H9 (cell line): ENCODE results near the gene CHCHD10. TPM values are rescaled to one million over a fixed set of nuclear protein-coding genes. Genes with fewer than 3 reads are reported as not detected.

ENCODE experiments used
- DNase-seq: peaks from one replicate; pipeline ENCODE4 v3.0.0-alpha.2; 2017
- H2AFZ ChIP-seq: one replicate; pipeline ENCODE4 v1.6.1; 2013; ENCODE audit warnings: mild to moderate bottlenecking, low read length, control low read depth, moderate library complexity
- H2AK5ac ChIP-seq: 2 replicates; pipeline ENCODE4 v1.6.1; 2013; ENCODE audit warnings: low read length, control low read depth, mixed read lengths; ENCODE audit not compliant: insufficient read length
- H2BK120ac ChIP-seq: one replicate; pipeline ENCODE4 v1.6.1; 2013; ENCODE audit warnings: low read depth, mild to moderate bottlenecking, low read length, control low read depth, inconsistent platforms; ENCODE audit not compliant: poor library complexity, severe bottlenecking
- H2BK12ac ChIP-seq: 2 replicates; pipeline ENCODE4 v1.6.1; 2013; ENCODE audit warnings: low read length, control low read depth, mixed read lengths, low read depth; ENCODE audit not compliant: insufficient read length
- H2BK15ac ChIP-seq: 2 replicates; pipeline ENCODE4 v1.6.1; 2013; ENCODE audit warnings: low read depth, low read length, control low read depth
- H2BK20ac ChIP-seq: one replicate; pipeline ENCODE4 v1.6.1; 2013; ENCODE audit warnings: low read depth, mild to moderate bottlenecking, low read length, control low read depth, inconsistent platforms; ENCODE audit not compliant: poor library complexity, severe bottlenecking
- H2BK5ac ChIP-seq: 2 replicates; pipeline ENCODE4 v1.6.1; 2013; ENCODE audit warnings: low read length, control low read depth, mixed read lengths; ENCODE audit not compliant: insufficient read length
- H3K14ac ChIP-seq: 2 replicates; pipeline ENCODE4 v1.6.1; 2013; ENCODE audit warnings: low read length, control low read depth; ENCODE audit not compliant: insufficient read depth
- H3K18ac ChIP-seq: 2 replicates; pipeline ENCODE4 v1.6.1; 2013; ENCODE audit warnings: low read depth, mild to moderate bottlenecking, mixed read lengths, low read length, control low read depth; ENCODE audit not compliant: insufficient read length
- H3K23ac ChIP-seq: 2 replicates; pipeline ENCODE4 v1.6.1; 2013; ENCODE audit warnings: low read length, control low read depth, mixed read lengths, low read depth; ENCODE audit not compliant: insufficient read length
- H3K23me2 ChIP-seq: 2 replicates; pipeline ENCODE4 v1.6.1; 2013; ENCODE audit warnings: low read depth, mild to moderate bottlenecking, mixed read lengths, low read length, control low read depth; ENCODE audit not compliant: insufficient read length, poor library complexity, severe bottlenecking
- H3K27ac ChIP-seq: 2 replicates; pipeline ENCODE4 v1.5.1; 2013; ENCODE audit warnings: low read length, control low read depth, mixed read lengths, low read depth; ENCODE audit not compliant: insufficient read length
- H3K27me3 ChIP-seq: 2 replicates; pipeline ENCODE4 v1.6.1; 2013; ENCODE audit warnings: low read length, control low read depth, inconsistent platforms; ENCODE audit not compliant: insufficient read depth
- H3K4ac ChIP-seq: 2 replicates; pipeline ENCODE4 v1.6.1; 2013; ENCODE audit warnings: low read depth, mild to moderate bottlenecking, control low read depth, inconsistent platforms, low read length, moderate library complexity
- H3K4me1 ChIP-seq: 2 replicates; pipeline ENCODE4 v1.6.1; 2013; ENCODE audit warnings: low read length, control low read depth, inconsistent platforms; ENCODE audit not compliant: insufficient read depth
- H3K4me2 ChIP-seq: 2 replicates; pipeline ENCODE4 v1.6.1; 2013; ENCODE audit warnings: low read length, control low read depth, mixed read lengths; ENCODE audit not compliant: insufficient read length, insufficient read depth
- H3K56ac ChIP-seq: 2 replicates; pipeline ENCODE4 v1.6.1; 2013; ENCODE audit warnings: low read depth, mild to moderate bottlenecking, mixed read lengths, low read length, control low read depth; ENCODE audit not compliant: insufficient read length
- H3K79me1 ChIP-seq: 2 replicates; pipeline ENCODE4 v1.6.1; 2013; ENCODE audit warnings: low read depth, mild to moderate bottlenecking, moderate library complexity, low read length, control low read depth, inconsistent platforms; ENCODE audit not compliant: insufficient read depth, poor library complexity, severe bottlenecking
- H3K79me2 ChIP-seq: 2 replicates; pipeline ENCODE4 v1.6.1; 2013; ENCODE audit warnings: low read length, control low read depth, inconsistent platforms; ENCODE audit not compliant: insufficient read depth
- H3K9ac ChIP-seq: 2 replicates; pipeline ENCODE4 v1.6.1; 2013; ENCODE audit warnings: low read length, control low read depth, mixed read lengths; ENCODE audit not compliant: insufficient read length; ENCODE audit errors: extremely low read depth
- H3K9me3 ChIP-seq: one replicate; pipeline ENCODE4 v1.6.1; 2013; ENCODE audit warnings: low read depth, low read length, inconsistent platforms; ENCODE audit not compliant: control insufficient read depth
- H3T11ph ChIP-seq: one replicate; pipeline ENCODE4 v1.6.1; 2013; ENCODE audit warnings: mild to moderate bottlenecking, low read length, control low read depth, inconsistent platforms
- H4K20me1 ChIP-seq: one replicate; pipeline ENCODE4 v1.6.1; 2013; ENCODE audit not compliant: control insufficient read depth, insufficient read length, insufficient read depth
- H4K5ac ChIP-seq: 2 replicates; pipeline ENCODE4 v1.6.1; 2013; ENCODE audit warnings: low read depth, mild to moderate bottlenecking, mixed read lengths, low read length, control low read depth; ENCODE audit not compliant: insufficient read length
- H4K8ac ChIP-seq: replicated peaks from 2 replicates; pipeline ENCODE4 v1.6.1; 2013; ENCODE audit warnings: low read length, control low read depth, mixed read lengths, low read depth; ENCODE audit not compliant: insufficient read length
- H4K91ac ChIP-seq: 2 replicates; pipeline ENCODE4 v1.6.1; 2013; ENCODE audit warnings: low read depth, mild to moderate bottlenecking, moderate library complexity, mixed read lengths, low read length, control low read depth; ENCODE audit not compliant: insufficient read length
- H3K27ac Mint-ChIP-seq, 3 experiments: 2 replicates in 2 of 3; 3 replicates in 1 of 3; pipeline ENCODE4 v1.8.0; 2020 to 2021; ENCODE audit warnings: mixed read lengths in 3 of 3, mild to moderate bottlenecking in 1 of 3, moderate library complexity in 1 of 3
- H3K27me3 Mint-ChIP-seq: 2 replicates; pipeline ENCODE4 v1.8.0; 2021; ENCODE audit warnings: low read depth, mild to moderate bottlenecking, moderate library complexity, mixed read lengths
- H3K36me3 Mint-ChIP-seq, 3 experiments: 2 replicates in 2 of 3; 3 replicates in 1 of 3; pipeline ENCODE4 v1.8.0; 2020 to 2021; ENCODE audit warnings: low read depth in 3 of 3, mixed read lengths in 3 of 3; ENCODE audit not compliant: insufficient read depth in 1 of 3
- H3K4me1 Mint-ChIP-seq, 2 experiments: 2 replicates each; pipeline ENCODE4 v1.8.0; 2020; ENCODE audit warnings: mixed read lengths in 2 of 2
- H3K4me3 Mint-ChIP-seq, 2 experiments: 2 replicates in 1 of 2; 3 replicates in 1 of 2; pipeline ENCODE4 v1.8.0; 2020 to 2021; ENCODE audit warnings: mild to moderate bottlenecking in 2 of 2, mixed read lengths in 2 of 2, moderate library complexity in 1 of 2
- H3K9me3 Mint-ChIP-seq, 2 experiments: 2 replicates in 1 of 2; 3 replicates in 1 of 2; pipeline ENCODE4 v1.8.0; 2020; ENCODE audit warnings: mild to moderate bottlenecking in 2 of 2, mixed read lengths in 2 of 2, moderate library complexity in 1 of 2
- CTCF ChIP-seq: fragments of 200-600 bp; sonication (generic); conservative IDR thresholded peaks from 3 replicates; pipeline ENCODE4 v1.8.0; 2021; ENCODE audit warnings: antibody characterized with exemption, mild to moderate bottlenecking
- WGBS: extraction: QIAGEN DNeasy Blood & Tissue Kit; methylation state at CpG from one replicate; pipeline ENCODE4 v1.1.7; 2013; ENCODE audit warnings: missing lambda C conversion rate, low lambda C conversion rate, mixed read lengths; ENCODE audit not compliant: insufficient read length; ENCODE audit errors: extremely low coverage; 5-methylcytosine and 5-hydroxymethylcytosine counted together
- total RNA-seq: library from RNA; stranded (reverse); gene quantifications from 2 replicates; pipeline ENCODE4 v1.2.1, GENCODE V29; 2021

The CHCHD10 gene
- total RNA-seq, 1 experiment from 2014 or later, result 53.7 TPM

- peaks cover 38% of the 10 kb centered on the region for H3K27me3 Mint-ChIP-seq
- H2AFZ ChIP-seq, result no peak overlapping the region
- H3K9me3 Mint-ChIP-seq, result no peaks in the 10 kb centered on the region
- no peak overlapping the region for H2BK20ac ChIP-seq
- H2BK120ac ChIP-seq, result no peak overlapping the region
- no peaks in the 10 kb centered on the region for H3K9me3 ChIP-seq
- H3K56ac ChIP-seq, result no peak overlapping the region
- H4K8ac ChIP-seq, result no peak overlapping the region
- peaks cover 19 to 28% of the 10 kb centered on the region in 2 experiments for H3K4me1 Mint-ChIP-seq
- peak overlapping the region in 1 of 2 experiments; percentile 22; a peak in 1 of 5 replicates for H3K4me3 Mint-ChIP-seq
- H3K27me3 ChIP-seq, result 0 out of 2 replicates have a peak, but pooled peaks cover under 1% of the 10 kb centered on the region
- no peak overlapping the region for H4K91ac ChIP-seq
- no peak overlapping the region for H3K18ac ChIP-seq
- H3K23me2 ChIP-seq, result peaks cover 7% of the 10 kb centered on the region
- H3T11ph ChIP-seq, result no peak overlapping the region
- no peak for DNase-seq
- no peak overlapping the region for H2BK12ac ChIP-seq
- no peaks in the 10 kb centered on the region for H4K20me1 ChIP-seq
- peak overlapping the region; percentile 49 for H3K4me2 ChIP-seq
- peaks cover 5 to 10% (median 7%) of the 10 kb centered on the region in 3 experiments; a peak in 4 of 7 replicates for H3K36me3 Mint-ChIP-seq
- H3K9ac ChIP-seq, result no peak overlapping the region
- no peak overlapping the region for H3K14ac ChIP-seq
- no peak overlapping the region for H2BK5ac ChIP-seq
- no peak overlapping the region for H3K23ac ChIP-seq
- no CpG with 5 or more reads among the region's 7 CpGs for WGBS
- H3K4me1 ChIP-seq, result peaks cover 4% of the 10 kb centered on the region; the same call in 1 of the 2 replicates
- H3K79me2 ChIP-seq, result no peaks in the 10 kb centered on the region
- H3K27ac ChIP-seq, result no peak overlapping the region
- H2AK5ac ChIP-seq, result no peak overlapping the region
- no peak overlapping the region for H2BK15ac ChIP-seq
- no peaks in the 10 kb centered on the region for H3K79me1 ChIP-seq
- H4K5ac ChIP-seq, result no peak overlapping the region
- H3K4ac ChIP-seq, result no peak overlapping the region
- H3K27ac Mint-ChIP-seq, result no peak overlapping the region
- TF ChIP-seq CTCF, result no peak
Observed at GRCh38 chr22:23763954-23764353, 3.8 kb downstream of the CHCHD10 start.
